T-cell (primary cell): ENCODE data around the gene NR5A2. TPM values are rescaled to one million over a fixed set of nuclear protein-coding genes. Genes with fewer than 3 reads are reported as not detected.
A peak's percentile ranks its signal among the peaks of the same experiment; 100 is the strongest.

Experiments used
- ATAC-seq, 4 experiments: fragments of 200-7000 bp in 3 of 4; fragments of 150-1000 bp in 1 of 4; cut with Tn5 transposase; replicated peaks in 1 of 4; 1 replicate in 3 of 4; 2 replicates in 1 of 4; pipeline ENCODE4 v1.10.0; 2021; ENCODE audit warnings: moderate library complexity in 3 of 4, mild to moderate bottlenecking in 2 of 4, moderate number of reproducible peaks in 1 of 4
- CTCF ChIA-PET, 2 donors: fragments of 300-600 bp; sonication (Branson Sonifier 250); formaldehyde crosslinking; loops; one replicate each; lab custom pipeline; 2022; ENCODE audit warnings: antibody characterized with exemption in 2 of 2; lab: Charles Lee
- POLR2A ChIA-PET, 2 donors: fragments of 300-600 bp; sonication (Branson Sonifier 250); formaldehyde crosslinking; loops; one replicate each; lab custom pipeline; 2022; ENCODE audit warnings: antibody characterized with exemption in 2 of 2; lab: Charles Lee
- DNase-seq, 35 experiments: peaks; one replicate each; pipeline versions ENCODE4 v3.0.0 to v3.0.0-alpha.2; 2013 to 2023
- H3K27ac ChIP-seq: one replicate; pipeline ENCODE4 v1.5.1; 2013; ENCODE audit warnings: low read length
- H3K27me3 ChIP-seq, 2 experiments: replicated peaks in 1 of 2; 1 replicate in 1 of 2; 2 replicates in 1 of 2; pipeline versions ENCODE4 v1.6.1 to v1.7.0; 2013; ENCODE audit warnings: low read length in 1 of 2, mixed read lengths in 1 of 2; ENCODE audit not compliant: control insufficient read depth in 2 of 2, insufficient read depth in 2 of 2; ENCODE audit errors: extremely low read depth in 1 of 2
- H3K36me3 ChIP-seq, 2 donors: 1 replicate in 1 of 2; 2 replicates in 1 of 2; pipeline versions ENCODE4 v1.6.1 to v1.7.0; 2013; ENCODE audit warnings: low read length in 1 of 2; ENCODE audit not compliant: control insufficient read depth in 2 of 2, insufficient read depth in 1 of 2; ENCODE audit errors: extremely low read depth in 1 of 2
- H3K4me1 ChIP-seq, 2 experiments: 1 replicate in 1 of 2; 2 replicates in 1 of 2; pipeline versions ENCODE4 v1.6.1 to v1.7.0; 2013; ENCODE audit warnings: low read length in 2 of 2, mixed read lengths in 1 of 2; ENCODE audit not compliant: insufficient read depth in 2 of 2, control insufficient read depth in 1 of 2; ENCODE audit errors: extremely low read depth in 1 of 2
- H3K4me3 ChIP-seq, 2 donors: 1 replicate in 1 of 2; 2 replicates in 1 of 2; pipeline versions ENCODE4 v1.5.1 to v1.7.0; 2013; ENCODE audit warnings: mild to moderate bottlenecking in 2 of 2, low read length in 1 of 2, moderate library complexity in 1 of 2; ENCODE audit not compliant: control insufficient read depth in 1 of 2; ENCODE audit errors: extremely low read depth in 1 of 2
- H3K9me3 ChIP-seq: 2 replicates; pipeline ENCODE4 v1.7.0; 2013
- H3K27ac Mint-ChIP-seq, 2 donors: one replicate each; pipeline ENCODE4 v1.8.0; 2020 to 2021; ENCODE audit warnings: mild to moderate bottlenecking in 2 of 2, mixed read lengths in 2 of 2
- H3K27me3 Mint-ChIP-seq, 2 donors: one replicate each; pipeline ENCODE4 v1.8.0; 2021 to 2022; ENCODE audit warnings: mixed read lengths in 2 of 2
- H3K36me3 Mint-ChIP-seq: one replicate; pipeline ENCODE4 v1.8.0; 2021; ENCODE audit warnings: mixed read lengths
- H3K4me1 Mint-ChIP-seq, 3 donors: one replicate each; pipeline ENCODE4 v1.8.0; 2020 to 2022; ENCODE audit warnings: mixed read lengths in 3 of 3, mild to moderate bottlenecking in 1 of 3
- H3K4me3 Mint-ChIP-seq, 3 donors: one replicate each; pipeline ENCODE4 v1.8.0; 2020 to 2022; ENCODE audit warnings: mild to moderate bottlenecking in 3 of 3, mixed read lengths in 3 of 3, moderate library complexity in 3 of 3
- H3K9me3 Mint-ChIP-seq, 3 donors: one replicate each; pipeline ENCODE4 v1.8.0; 2020 to 2022; ENCODE audit warnings: mixed read lengths in 3 of 3
- WGBS: methylation state at CpG from one replicate; pipeline ENCODE4 v1.1.5; 2013; ENCODE audit warnings: missing lambda C conversion rate; ENCODE audit not compliant: insufficient coverage; 5-methylcytosine and 5-hydroxymethylcytosine counted together
- total RNA-seq, 35 experiments: library from RNA in 6 of 35; stranded (reverse) in 6 of 35; fragments of 120-200 nt in 1 of 35; gene quantifications; one replicate each; pipeline versions ENCODE4 v1.2.1 to v1.2.4 and lab custom pipeline; 2013 to 2026

Gene NR5A2
- total RNA-seq, 5 donors from 2014 or later (not counting 1 experiment from before 2014, with no cell fraction given): 0.15 to 0.19 TPM; not detected in 3

- WGBS: 45% methylated on average over 5 of the region's 5 CpGs
- ATAC-seq (peak in 1 of 4 experiments; percentile 12), DNase-seq (no peak)
- Histone ChIP-seq H3K9me3 (no peaks in the 10 kb centered on the region), H3K4me1 (no peaks in the 10 kb centered on the region), H3K4me3 (no peak overlapping the region), H3K27me3 (peaks cover 0 to 8% of the 10 kb centered on the region in 2 experiments), H3K27ac (no peak overlapping the region), H3K36me3 (no peaks in the 10 kb centered on the region)
- Mint-ChIP-seq H3K4me1 (peaks cover 0 to 6% (median 4%) of the 10 kb centered on the region in 3 donors), H3K27me3 (peaks cover 0 to 13% of the 10 kb centered on the region in 2 donors), H3K4me3 (no peak overlapping the region), H3K27ac (no peak overlapping the region), H3K36me3 (no peaks in the 10 kb centered on the region), H3K9me3 (peaks cover 5 to 8% (median 6%) of the 10 kb centered on the region in 3 donors)
- CTCF ChIA-PET: interaction anchor here in 1 of 2 donors (0.6 kb wide), 1 partner anchor 59 kb away, joined by 3 read pairs; no protein-coding TSS in a partner anchor
- POLR2A ChIA-PET: no interaction called here
These were observed 190.2 kb downstream of the NR5A2 start for GRCh38 chr1:200217703-200218102.

GRCh38 chr1:200221614-200222282 is 194.2 kb downstream of the NR5A2 start:
- no peak for ATAC-seq
- CTCF ChIA-PET: no interaction called here
- H3K4me3 Mint-ChIP-seq: no peak overlapping the region

GRCh38 chr1:200223207-200223606 is 195.7 kb downstream of the NR5A2 start:
- Mint-ChIP-seq H3K4me3 (no peak overlapping the region), H3K9me3 (no peaks in the 10 kb centered on the region), H3K4me1 (peaks cover 22 to 29% (median 28%) of the 10 kb centered on the region in 3 donors), H3K36me3 (no peaks in the 10 kb centered on the region), H3K27ac (no peak overlapping the region), H3K27me3 (peaks cover 0 to 6% of the 10 kb centered on the region in 2 donors)
- ATAC-seq (no peak), DNase-seq (no peak)
- POLR2A ChIA-PET: no interaction called here
- no CpG with 5 or more reads among the region's 2 CpGs for WGBS
- Histone ChIP-seq H3K27me3 (no peaks in the 10 kb centered on the region), H3K9me3 (no peaks in the 10 kb centered on the region), H3K36me3 (no peaks in the 10 kb centered on the region), H3K4me1 (peaks cover 9 to 16% of the 10 kb centered on the region in 2 experiments), H3K27ac (no peak overlapping the region), H3K4me3 (no peak overlapping the region)
- CTCF ChIA-PET: interaction anchor here in 1 of 2 donors (0.7 kb wide), 1 partner anchor 82 kb away, joined by 3 read pairs; no protein-coding TSS in a partner anchor

More at GRCh38 chr1:200221614-200222282, 194.2 kb downstream of the NR5A2 start:
- H3K9me3 Mint-ChIP-seq: no peaks in the 10 kb centered on the region
- H3K27ac ChIP-seq: no peak overlapping the region
- no peak overlapping the region for H3K27ac Mint-ChIP-seq
- no peaks in the 10 kb centered on the region for H3K36me3 ChIP-seq
- no peak overlapping the region for H3K4me3 ChIP-seq
- 41% methylated on average over 4 of the region's 4 CpGs for WGBS
- no peak for DNase-seq
- no peaks in the 10 kb centered on the region for H3K36me3 Mint-ChIP-seq
- H3K27me3 Mint-ChIP-seq: peaks cover 0 to 5% of the 10 kb centered on the region in 2 donors
- peaks cover 19 to 25% (median 20%) of the 10 kb centered on the region in 3 donors for H3K4me1 Mint-ChIP-seq
- H3K9me3 ChIP-seq: no peaks in the 10 kb centered on the region
- peaks cover 7 to 13% of the 10 kb centered on the region in 2 experiments for H3K4me1 ChIP-seq
- peaks cover 0 to 3% of the 10 kb centered on the region in 2 experiments for H3K27me3 ChIP-seq
- POLR2A ChIA-PET: no interaction called here

- CTCF ChIA-PET: interaction anchor here in 1 of 2 donors (0.6 to 0.7 kb wide), 2 partner anchors 60 to 82 kb away, joined by 3 to 4 read pairs; no protein-coding TSS in a partner anchor
- Mint-ChIP-seq H3K27ac (no peak overlapping the region), H3K4me1 (peaks cover 22 to 29% (median 29%) of the 10 kb centered on the region in 3 donors), H3K36me3 (no peaks in the 10 kb centered on the region), H3K9me3 (no peaks in the 10 kb centered on the region), H3K4me3 (no peak overlapping the region), H3K27me3 (peaks cover 0 to 8% of the 10 kb centered on the region in 2 donors)
- DNase-seq (no peak), ATAC-seq (no peak)
- Histone ChIP-seq H3K9me3 (no peaks in the 10 kb centered on the region), H3K27me3 (no peaks in the 10 kb centered on the region), H3K4me1 (peaks cover 9 to 16% of the 10 kb centered on the region in 2 experiments), H3K36me3 (no peaks in the 10 kb centered on the region), H3K27ac (no peak overlapping the region), H3K4me3 (no peak overlapping the region)
- POLR2A ChIA-PET: no interaction called here
- 92% methylated on average over 2 of the region's 4 CpGs for WGBS
These were observed 196.1 kb downstream of the NR5A2 start for GRCh38 chr1:200223613-200224012.

GRCh38 chr1:200224315-200224714 is 196.8 kb downstream of the NR5A2 start:
- ChIA-PET POLR2A (no interaction called here), CTCF (interaction anchor here in 1 of 2 donors (0.6 kb wide), 1 partner anchor 61 kb away, joined by 4 read pairs; no protein-coding TSS in a partner anchor)
- H3K27ac Mint-ChIP-seq: no peak overlapping the region
- H3K27me3 Mint-ChIP-seq: peaks cover 0 to 8% of the 10 kb centered on the region in 2 donors
- no peak for ATAC-seq
- H3K4me3 Mint-ChIP-seq: no peak overlapping the region
- Histone ChIP-seq H3K27ac (no peak overlapping the region), H3K4me3 (no peak overlapping the region), H3K27me3 (no peaks in the 10 kb centered on the region), H3K9me3 (no peaks in the 10 kb centered on the region), H3K36me3 (no peaks in the 10 kb centered on the region), H3K4me1 (peaks cover 9 to 16% of the 10 kb centered on the region in 2 experiments)
- H3K4me1 Mint-ChIP-seq: peaks cover 22 to 29% (median 29%) of the 10 kb centered on the region in 3 donors
- H3K36me3 Mint-ChIP-seq: no peaks in the 10 kb centered on the region
- no peak for DNase-seq
- WGBS: no CpG with 5 or more reads among the region's 4 CpGs
- H3K9me3 Mint-ChIP-seq: no peaks in the 10 kb centered on the region

GRCh38 chr1:200226268-200226968 is 198.9 kb downstream of the NR5A2 start:
- peak overlapping the region; percentile 49 to 55 for H3K27ac Mint-ChIP-seq
- DNase-seq (peak in 3 of 35 experiments; percentile 4 to 21 (median 7)), ATAC-seq (peak; percentile 52 to 67 (median 61))
- Histone ChIP-seq H3K9me3 (no peaks in the 10 kb centered on the region), H3K4me3 (peak overlapping the region in 1 of 2 donors; percentile 17), H3K4me1 (peaks cover 9 to 16% of the 10 kb centered on the region in 2 experiments), H3K27me3 (no peaks in the 10 kb centered on the region), H3K27ac (peak overlapping the region; percentile 26), H3K36me3 (no peaks in the 10 kb centered on the region)
- peaks cover 22 to 29% (median 29%) of the 10 kb centered on the region in 3 donors for H3K4me1 Mint-ChIP-seq
- WGBS: 0% methylated on average over 8 of the region's 11 CpGs
- ChIA-PET CTCF (interaction anchor here (0.7 kb wide), 2 partner anchors 12 to 220 kb away, joined by 3 read pairs; no protein-coding TSS in a partner anchor), POLR2A (no interaction called here)
- no peaks in the 10 kb centered on the region for H3K9me3 Mint-ChIP-seq
- H3K4me3 Mint-ChIP-seq: peak overlapping the region; percentile 26 to 52 (median 34)
- H3K36me3 Mint-ChIP-seq: no peaks in the 10 kb centered on the region
- peaks cover 0 to 8% of the 10 kb centered on the region in 2 donors for H3K27me3 Mint-ChIP-seq
